ENCODE measurements around the gene TIGIT.
A peak's percentile ranks its signal among the peaks of the same experiment; 100 is the strongest.

TIGIT gene

DNA sequence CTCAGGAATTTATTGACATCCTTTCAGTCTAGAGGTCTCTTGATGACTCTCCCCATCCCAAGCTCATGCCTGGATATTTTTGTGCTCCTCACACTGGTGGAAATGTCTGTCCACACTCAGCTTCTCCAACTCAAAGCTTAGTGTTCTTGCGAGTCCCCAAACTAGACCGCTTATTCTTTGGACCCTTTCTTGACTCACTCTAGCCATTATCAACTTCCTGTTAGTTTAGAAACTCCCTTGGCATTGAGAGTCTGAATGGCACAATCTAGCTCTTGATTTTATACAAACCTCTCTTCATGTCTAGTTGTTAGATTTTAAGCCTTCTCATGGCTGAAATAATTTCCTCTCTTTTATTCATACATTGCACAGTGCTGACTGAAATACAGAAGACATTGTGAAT lies 19.6 kb downstream of the TIGIT start:
- no peak for DNase-seq (ENCODE audit: low read depth)

DNA sequence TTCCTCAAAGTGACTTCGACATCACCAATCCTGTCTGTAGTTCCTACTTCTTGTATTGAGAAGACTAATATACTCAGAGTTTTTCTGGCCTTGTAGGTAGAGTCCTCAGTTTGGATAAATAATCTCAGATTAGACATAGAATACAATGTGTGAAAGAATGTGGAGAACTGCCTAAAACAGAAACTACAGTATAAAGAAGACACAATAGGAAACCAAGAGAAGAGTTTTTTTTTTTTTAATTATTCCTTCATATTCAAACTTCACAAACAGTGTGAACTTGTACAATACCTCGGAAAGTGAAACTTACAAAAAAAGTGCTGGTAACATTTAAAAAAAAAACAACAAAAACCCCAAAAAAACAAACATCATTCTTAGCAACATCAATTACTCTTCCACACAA lies 20.5 kb downstream of the TIGIT start:
- DNase-seq (ENCODE audit: low read depth) = no peak

DNA sequence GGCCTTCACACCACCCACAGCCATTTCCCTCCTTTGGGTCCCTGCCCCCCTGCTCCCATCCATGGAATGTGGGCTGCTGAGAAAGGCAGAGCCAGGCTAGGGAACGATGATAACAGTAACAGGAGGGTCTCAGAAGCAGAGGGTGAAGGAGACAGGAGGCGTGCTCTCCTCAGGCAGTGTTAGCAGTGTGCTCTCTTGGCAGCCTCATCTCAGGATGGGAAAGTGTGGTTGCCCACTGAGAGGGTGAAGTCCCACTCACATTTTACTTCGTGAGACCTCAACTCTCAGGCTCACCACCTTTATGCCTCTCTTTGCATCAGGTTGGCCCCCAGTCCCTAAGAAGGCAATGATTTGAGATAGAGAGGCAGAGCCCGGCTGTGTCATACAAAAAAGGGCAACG lies 24.5 kb downstream of the TIGIT start:
- no peak for DNase-seq (ENCODE audit: low read depth)

DNA sequence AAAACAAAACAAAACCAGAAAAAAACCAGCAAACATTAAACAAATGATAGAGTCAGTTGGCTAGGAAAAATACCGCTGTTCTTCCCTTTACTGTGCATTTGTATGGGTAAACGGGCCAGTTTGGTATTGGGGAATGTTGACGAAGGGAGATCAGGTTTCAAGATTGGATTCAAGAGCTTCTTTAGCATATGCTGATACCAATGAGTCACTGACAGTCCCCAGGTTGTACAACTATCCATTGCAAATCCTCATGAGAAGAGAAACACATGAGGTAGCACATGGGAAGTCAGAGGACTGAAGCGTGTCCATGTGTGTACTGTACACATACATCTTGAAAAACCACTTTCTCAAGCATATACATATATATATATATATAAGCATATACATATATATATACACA lies 25.6 kb downstream of the TIGIT start:
- peak; percentile 57 for DNase-seq (ENCODE audit: low read depth)

- no peak for DNase-seq (ENCODE audit: low read depth)
Observed at GRCh38 chr3:114320246-114320645, 26.4 kb downstream of the TIGIT start.

DNA sequence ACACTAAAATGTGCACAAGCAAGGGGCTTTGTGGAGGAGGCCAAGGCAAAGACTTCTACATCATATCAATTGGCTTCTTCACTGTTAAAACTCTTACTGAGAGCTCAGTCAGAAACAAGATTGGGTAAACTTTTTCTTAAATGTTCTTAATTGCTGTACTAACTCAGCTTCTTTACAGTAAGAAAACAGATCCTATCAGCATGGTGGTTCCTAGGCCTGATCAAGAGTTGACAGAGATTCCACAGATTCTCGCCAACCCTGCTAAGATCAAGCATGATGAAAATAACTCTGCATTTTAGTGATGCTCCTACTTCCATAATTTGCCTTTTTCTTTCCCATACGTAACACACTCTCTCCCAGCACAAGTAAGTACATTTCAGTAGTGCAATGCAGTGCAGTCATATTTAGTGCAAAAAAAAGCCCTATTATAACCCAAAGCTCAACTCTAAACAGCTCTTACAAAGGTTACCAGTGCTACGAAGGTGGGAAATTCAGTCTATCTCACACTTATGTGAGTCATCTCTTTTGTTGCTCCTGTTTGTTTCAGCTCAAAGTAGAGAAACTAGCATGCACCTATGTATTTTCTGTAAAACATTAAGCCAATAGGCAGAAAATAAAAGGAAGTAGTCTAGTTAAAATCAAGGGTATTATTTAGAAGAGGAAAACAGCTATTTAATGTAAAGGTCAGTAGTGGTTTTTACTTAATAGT lies 29.9 kb downstream of the TIGIT start:
- no peak for DNase-seq (ENCODE audit: low read depth)

GRCh38 chr3:114327665-114328064 lies 33.8 kb downstream of the TIGIT start:
- no peak for DNase-seq (ENCODE audit: low read depth)

DNA sequence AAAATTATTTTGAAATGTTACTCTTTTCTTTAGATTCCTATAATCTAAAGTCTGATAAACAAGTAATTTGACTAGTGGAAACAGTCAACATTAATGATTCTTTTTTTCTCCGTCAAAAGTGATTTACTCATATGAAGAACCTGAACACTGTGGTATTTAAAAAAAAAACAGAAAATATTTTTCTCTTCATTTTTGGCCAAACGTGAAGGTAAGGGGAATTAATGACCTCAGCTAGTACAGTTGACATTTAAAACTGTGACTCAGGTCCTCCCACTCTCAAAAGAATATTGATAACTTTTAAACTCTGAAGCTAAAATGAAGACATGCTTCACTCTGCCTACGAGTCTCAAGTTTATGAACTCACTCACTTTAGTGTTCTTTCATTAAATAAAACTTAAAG lies 34.5 kb downstream of the TIGIT start:
- DNase-seq (ENCODE audit: low read depth) = no peak

GRCh38 chr3:114329823-114330222 lies 36.0 kb downstream of the TIGIT start:
- DNase-seq (ENCODE audit: low read depth) = no peak

DNA sequence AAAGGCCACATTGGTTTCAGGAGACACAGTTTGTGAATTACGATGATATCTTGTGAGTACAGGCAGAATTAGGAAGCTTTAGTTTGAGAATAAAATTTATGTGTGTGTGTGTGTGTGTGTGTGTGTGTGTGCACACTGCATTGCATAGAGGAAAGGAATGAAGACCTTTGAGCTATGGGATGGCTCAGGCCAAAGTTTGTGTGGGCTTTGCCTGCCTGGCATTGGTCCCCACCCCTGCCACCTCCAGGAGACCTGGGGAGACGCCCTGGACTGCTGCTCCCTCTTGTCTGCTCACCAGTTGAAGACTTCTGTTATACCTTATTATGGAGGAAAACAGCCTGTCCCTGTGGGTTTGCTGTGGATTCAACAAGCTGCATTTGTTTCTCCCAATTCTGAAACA lies 37.2 kb downstream of the TIGIT start:
- DNase-seq (ENCODE audit: low read depth) = no peak

- DNase-seq (ENCODE audit: low read depth) = no peak
Observed at GRCh38 chr3:114331710-114332109, 37.9 kb downstream of the TIGIT start.

DNA sequence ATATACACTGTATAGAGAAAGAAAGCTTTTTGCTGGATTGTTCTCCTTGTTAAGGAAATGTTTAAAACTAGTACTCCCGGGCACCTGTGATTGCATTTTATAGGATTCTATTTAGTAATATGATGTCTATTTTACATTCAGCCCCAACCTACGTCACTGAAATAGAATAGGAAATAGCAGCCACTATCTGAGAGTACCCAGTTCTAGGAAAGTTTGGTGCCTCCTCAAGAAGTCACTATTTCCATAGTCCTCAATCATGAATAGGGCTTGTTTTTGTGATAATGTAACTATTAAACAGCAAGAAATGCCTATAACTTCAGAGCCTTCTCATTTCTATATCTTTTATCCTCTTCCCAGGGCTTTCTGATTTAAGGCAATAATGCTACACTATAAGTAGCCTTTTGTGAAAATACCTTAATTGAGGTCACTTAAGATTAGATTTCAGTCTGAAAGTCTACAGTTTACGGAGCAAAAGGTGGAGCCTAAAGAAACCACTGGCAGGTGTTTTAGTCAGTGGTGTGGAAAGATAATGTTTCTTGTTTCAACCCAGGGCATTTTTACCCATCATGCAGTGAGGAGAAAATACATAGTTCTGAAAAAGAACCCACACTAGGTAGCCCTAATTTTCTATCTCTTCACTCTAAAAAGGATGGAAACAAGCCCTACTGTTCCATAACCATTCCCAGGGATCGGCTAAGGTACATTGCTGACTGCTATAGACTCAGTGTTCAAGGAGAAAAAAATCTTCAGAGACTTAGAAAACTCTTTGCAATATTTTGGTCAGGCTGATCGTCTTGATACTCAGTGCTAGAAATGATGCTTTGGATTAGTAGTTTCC lies 38.7 kb downstream of the TIGIT start:
- DNase-seq (ENCODE audit: low read depth) = no peak

DNA sequence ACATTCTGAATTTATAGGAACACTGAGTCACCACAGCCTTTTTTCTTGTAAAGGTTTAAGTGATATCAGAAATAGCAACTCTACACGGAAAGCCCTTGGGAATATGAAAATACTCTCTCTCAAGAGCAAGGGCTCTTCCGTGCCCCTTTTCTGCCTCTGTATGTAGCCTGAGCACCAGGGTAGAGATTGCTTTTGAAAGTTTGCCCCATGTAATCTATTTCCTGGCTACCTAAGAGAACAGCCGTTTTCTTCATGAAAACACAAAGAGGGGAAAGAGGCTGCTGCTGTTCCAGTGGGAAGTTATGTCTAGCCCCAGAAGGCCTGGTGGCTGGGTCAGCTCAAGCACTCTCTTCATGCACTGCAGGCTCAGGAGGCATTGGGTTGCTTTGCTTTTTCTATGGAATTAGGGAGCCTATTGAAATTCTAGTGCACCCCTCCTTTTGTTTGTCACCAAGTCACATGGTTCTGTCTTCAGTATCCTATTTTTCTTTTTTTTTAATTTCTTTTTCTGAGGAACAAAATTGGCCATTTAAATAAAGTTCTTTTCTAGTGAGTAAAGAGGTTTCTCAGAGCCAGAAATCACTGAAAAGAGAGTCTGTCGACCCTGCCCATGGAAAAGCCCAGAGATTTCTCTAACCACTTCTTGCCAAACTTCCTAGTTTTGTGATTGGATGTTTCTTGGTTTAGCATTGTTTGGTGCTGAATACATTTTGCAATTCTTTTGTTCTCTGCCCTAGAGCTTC lies 39.5 kb downstream of the TIGIT start:
- DNase-seq (ENCODE audit: low read depth) = peak; percentile 9

DNA sequence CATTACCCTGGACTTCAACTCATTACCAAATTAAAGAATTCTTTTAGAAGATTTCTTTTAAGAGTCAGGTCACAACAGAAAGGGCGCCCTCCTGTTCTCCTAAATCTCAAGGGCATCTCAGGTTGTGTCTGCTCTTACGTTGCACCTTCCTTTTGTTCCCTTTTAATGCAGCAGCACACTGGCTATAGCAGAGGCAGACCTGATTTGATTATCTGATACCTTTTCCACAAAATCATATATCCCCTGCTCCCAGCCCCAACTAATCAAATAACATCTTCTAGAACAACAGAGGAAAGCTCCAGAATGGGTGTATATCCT lies 40.1 kb downstream of the TIGIT start:
- no peak for DNase-seq (ENCODE audit: low read depth)

DNA sequence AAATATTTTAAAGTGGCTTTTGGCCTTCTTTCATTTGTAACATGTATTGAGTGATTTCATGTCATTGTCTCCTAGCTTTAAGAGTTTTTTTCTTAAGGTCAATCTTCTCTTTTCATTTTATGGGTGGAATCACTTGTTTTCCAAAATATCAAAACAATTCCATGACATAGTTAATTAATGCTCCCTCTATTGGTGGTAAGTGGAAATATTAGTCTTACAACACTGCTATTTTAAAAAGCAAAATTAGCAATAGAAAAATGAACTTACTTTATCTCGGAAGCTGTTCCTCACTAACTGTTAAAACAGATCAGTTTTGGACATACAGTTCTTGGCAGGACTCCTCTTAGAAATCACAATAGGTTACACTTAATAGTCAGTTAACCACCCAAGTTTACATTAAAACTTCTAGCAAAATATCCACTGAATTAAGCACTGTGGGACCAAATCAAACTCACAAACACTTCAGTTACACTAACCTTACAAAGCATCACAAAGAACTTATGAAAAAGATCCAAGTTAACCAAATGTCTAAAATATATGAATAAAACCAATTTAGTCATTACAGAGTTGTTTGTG lies 42.4 kb downstream of the TIGIT start:
- no peak for DNase-seq (ENCODE audit: low read depth)

DNA sequence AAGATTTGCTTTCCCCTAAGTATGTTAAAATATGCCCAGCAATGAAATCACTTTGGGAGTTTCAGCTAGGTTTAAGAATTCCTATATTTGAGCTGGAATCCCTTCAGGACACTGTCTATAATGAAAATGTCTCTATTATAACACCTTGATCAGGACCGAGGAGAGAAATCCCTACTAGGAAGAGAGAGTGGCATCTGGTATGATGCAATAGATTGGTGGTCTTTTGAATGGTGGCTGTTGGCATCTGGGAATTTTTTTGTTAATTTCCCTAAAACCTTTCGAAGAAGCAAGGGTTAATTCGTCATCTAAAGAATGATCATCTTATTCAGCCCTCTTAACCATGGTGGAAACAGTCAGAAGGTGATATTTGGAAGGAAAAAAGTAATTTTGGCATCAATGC lies 43.0 kb downstream of the TIGIT start:
- DNase-seq (ENCODE audit: low read depth) = no peak

GRCh38 chr3:114338651-114339357 lies 45.0 kb downstream of the TIGIT start:
- no peak for DNase-seq (ENCODE audit: low read depth)

- no peak for DNase-seq (ENCODE audit: low read depth)
Observed at GRCh38 chr3:114344492-114344891, 50.7 kb downstream of the TIGIT start.

- no peak for DNase-seq (ENCODE audit: low read depth)
Observed at GRCh38 chr3:114350271-114350670, 56.4 kb downstream of the TIGIT start.

- DNase-seq (ENCODE audit: low read depth) = no peak
Observed at GRCh38 chr3:114350690-114351089, 56.9 kb downstream of the TIGIT start.

DNA sequence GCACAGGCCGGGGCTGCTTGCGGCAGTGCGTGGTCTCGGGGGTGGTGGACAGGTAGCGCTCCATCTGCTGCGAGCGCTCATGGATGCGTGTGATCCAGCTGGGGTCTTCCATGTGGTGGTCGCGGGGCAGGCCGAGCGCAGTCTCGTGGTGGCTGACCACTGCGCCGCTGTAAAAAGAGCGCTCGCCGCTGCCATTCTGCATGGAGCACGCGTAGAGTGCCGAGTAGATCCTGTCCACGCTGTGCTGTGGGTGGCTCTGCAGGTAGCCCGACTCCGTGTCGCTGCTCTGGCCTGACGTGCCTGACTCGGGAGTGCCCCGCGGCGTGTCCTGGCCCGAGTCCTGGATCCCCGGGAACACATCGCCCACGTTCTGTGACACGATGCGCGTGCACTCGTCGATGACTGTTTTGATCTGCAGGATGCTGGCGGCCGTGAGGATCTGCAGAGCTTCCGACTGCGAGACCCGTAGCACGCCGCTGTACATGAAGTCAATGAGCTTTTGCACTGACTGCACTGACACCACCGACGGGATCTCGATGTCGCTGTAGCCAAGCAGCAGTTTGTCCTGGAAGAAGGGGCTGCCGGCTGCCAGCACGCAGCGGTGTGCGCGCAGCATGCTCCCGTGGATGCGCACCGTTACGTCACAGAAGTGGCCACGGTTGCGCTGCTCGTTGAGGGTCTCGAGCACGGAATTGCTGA lies 57.4 kb downstream of the TIGIT start:
- DNase-seq (ENCODE audit: low read depth) = no peak

DNA sequence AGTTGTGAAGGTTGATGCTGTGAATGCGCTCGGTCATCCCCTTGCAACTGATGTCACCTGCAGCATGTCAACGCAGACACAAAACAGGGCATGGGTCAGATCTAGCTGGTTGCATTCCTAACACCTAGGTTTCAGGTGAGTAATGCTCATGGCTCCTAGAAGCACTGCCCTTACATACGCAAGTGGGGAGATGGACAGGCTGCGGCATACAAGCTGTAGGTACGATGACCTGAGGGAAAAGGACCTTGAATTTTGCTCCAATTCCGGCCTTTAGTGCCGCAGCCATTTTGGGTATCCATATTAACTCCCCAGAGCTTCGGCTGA lies 58.0 kb downstream of the TIGIT start:
- DNase-seq (ENCODE audit: low read depth) = no peak

All from amniotic epithelial cell (primary cell).